Naive B cell (primary cell): ENCODE results near the gene SLC12A7. TPM values are rescaled to one million over a fixed set of nuclear protein-coding genes. Genes with fewer than 3 reads are reported as not detected.

ENCODE experiments used
- ATAC-seq, 2 donors: fragments of 150-1000 bp; cut with Tn5 transposase; 2 replicates each; pipeline ENCODE4 v1.10.0; 2021; ENCODE audit warnings: low read depth in 2 of 2, mild to moderate bottlenecking in 2 of 2, moderate library complexity in 2 of 2
- DNase-seq: peaks from one replicate; pipeline ENCODE4 v3.0.0; 2022
- H3K27ac Mint-ChIP-seq, 6 donors: one replicate each; pipeline ENCODE4 v1.8.0; 2020 to 2022; ENCODE audit warnings: mild to moderate bottlenecking in 6 of 6, mixed read lengths in 6 of 6, moderate library complexity in 5 of 6, inconsistent platforms in 2 of 6
- H3K27me3 Mint-ChIP-seq, 3 donors: one replicate each; pipeline ENCODE4 v1.8.0; 2021 to 2022; ENCODE audit warnings: mixed read lengths in 3 of 3, mild to moderate bottlenecking in 1 of 3
- H3K36me3 Mint-ChIP-seq, 2 donors: one replicate each; pipeline ENCODE4 v1.8.0; 2020 to 2022; ENCODE audit warnings: mixed read lengths in 2 of 2, inconsistent platforms in 1 of 2, mild to moderate bottlenecking in 1 of 2
- H3K4me1 Mint-ChIP-seq, 3 donors: one replicate each; pipeline ENCODE4 v1.8.0; 2020 to 2022; ENCODE audit warnings: mixed read lengths in 3 of 3, inconsistent platforms in 1 of 3, mild to moderate bottlenecking in 1 of 3, moderate library complexity in 1 of 3
- H3K4me3 Mint-ChIP-seq, 8 donors: one replicate each; pipeline ENCODE4 v1.8.0; 2020 to 2022; ENCODE audit warnings: mild to moderate bottlenecking in 8 of 8, mixed read lengths in 8 of 8, moderate library complexity in 8 of 8, inconsistent platforms in 2 of 8
- H3K9me3 Mint-ChIP-seq, 7 donors: one replicate each; pipeline ENCODE4 v1.8.0; 2020 to 2022; ENCODE audit warnings: mixed read lengths in 7 of 7, mild to moderate bottlenecking in 5 of 7, inconsistent platforms in 2 of 7, moderate library complexity in 1 of 7
- polyA plus RNA-seq, 6 donors: library from polyadenylated mRNA; unstranded; fragments of 300-500 nt; fragmentation: Illumina TruSeq; gene quantifications; one replicate each; pipeline ENCODE4 v1.2.3, GENCODE V29; 2021; ENCODE audit warnings: low read depth in 6 of 6

The SLC12A7 gene
- polyA plus RNA-seq, 6 donors from 2014 or later, result 1.9 to 15.6 (median 5.8) TPM

DNA sequence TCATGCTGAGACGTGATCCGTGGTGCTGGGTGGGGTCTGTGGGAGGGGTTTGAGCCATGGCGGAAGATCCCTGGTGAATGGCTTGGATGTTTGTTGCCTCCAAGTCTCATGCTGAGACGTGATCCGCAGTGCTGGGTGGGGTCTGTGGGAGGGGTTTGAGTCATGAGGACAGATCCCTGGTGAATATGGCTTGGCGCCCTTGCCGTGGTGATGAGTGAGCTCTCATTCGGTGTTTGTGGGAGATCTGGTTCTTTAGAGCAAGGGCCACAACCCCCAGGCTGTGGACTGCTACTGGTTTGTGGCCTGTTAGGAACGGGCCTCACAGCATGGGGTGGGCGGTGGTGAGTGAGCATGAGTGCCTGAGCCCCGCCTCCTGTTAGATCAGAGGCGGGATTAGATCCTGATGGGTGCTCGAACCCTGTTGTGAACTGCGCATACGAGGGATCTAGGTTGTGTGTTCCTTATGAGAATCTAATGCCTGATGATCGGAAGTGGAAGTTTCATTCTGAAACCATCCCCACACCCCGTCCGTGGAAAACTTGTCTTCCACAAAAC lies 72.1 kb downstream of the SLC12A7 start:
- no peak overlapping the region for H3K4me3 Mint-ChIP-seq
- peaks cover 0 to 44% (median 0%) of the 10 kb centered on the region in 7 donors for H3K9me3 Mint-ChIP-seq
- H3K27ac Mint-ChIP-seq, result no peak overlapping the region
- H3K4me1 Mint-ChIP-seq, result peaks cover 0 to 35% (median 5%) of the 10 kb centered on the region in 3 donors
- no peak for DNase-seq
- H3K27me3 Mint-ChIP-seq, result peaks cover 4 to 46% (median 22%) of the 10 kb centered on the region in 3 donors
- ATAC-seq, result no peak
- H3K36me3 Mint-ChIP-seq, result peaks cover 0 to 11% of the 10 kb centered on the region in 2 donors

DNA sequence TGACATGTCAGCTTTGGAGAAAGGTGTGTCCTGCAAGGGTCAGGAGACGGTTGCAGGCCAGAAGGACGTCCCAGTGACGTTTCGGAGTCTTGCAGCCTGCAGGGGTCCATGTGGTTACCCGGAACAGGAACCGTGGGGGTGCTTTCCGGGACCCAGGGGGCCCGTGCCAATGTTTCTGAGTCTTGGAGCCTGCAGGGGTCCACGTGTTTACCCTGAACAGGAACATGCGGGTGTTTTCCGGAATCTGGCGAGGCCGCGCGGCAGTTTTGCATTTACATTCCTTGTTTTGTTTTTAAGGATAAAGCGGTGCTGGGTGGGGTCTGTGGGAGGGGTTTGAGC lies 72.7 kb downstream of the SLC12A7 start:
- Mint-ChIP-seq H3K9me3 (peaks cover 0 to 39% (median 0%) of the 10 kb centered on the region in 7 donors), H3K36me3 (peaks cover 0 to 8% of the 10 kb centered on the region in 2 donors), H3K27ac (no peak overlapping the region), H3K4me1 (peaks cover 0 to 36% (median 5%) of the 10 kb centered on the region in 3 donors), H3K4me3 (no peak overlapping the region), H3K27me3 (peaks cover 4 to 50% (median 24%) of the 10 kb centered on the region in 3 donors)
- DNase-seq, result no peak
- no peak for ATAC-seq

DNA sequence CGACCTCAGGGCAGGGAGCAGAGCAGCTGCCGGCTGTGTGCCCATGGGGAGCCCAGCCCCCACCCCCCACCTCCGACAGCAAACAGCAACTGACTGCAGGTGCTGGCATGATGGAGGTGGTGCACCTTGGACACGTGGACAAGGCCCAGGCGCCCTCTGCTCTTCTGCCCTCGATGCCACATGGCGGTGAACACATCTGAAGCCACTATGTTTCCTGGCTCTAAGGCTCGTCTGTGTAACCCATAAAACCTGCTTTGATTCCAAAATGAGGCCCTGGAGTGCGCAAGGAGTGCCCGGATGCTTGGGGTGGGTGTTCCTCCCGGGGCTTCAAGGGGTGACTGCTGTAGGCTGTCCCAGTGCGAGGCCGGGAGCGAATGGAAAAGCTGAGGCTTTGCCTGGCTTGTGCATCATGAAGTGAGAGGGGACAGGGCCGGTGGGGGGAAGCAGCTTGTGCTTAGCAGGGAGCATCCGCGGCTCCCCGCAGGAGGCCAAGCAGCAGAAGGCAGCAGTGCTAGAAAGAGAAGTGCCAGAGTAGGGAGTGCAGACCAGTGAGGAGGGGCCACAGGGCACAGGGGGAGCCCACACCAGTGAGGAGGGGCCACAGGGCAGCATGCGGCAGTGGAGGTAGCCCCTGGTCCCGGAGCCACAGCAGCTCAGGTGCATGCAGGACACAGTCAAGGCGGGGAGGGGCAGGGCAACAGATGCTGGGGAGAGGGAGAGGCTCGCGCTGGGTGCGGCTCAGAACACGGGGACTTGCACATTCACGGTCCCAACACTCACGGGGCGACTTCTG lies 73.2 kb downstream of the SLC12A7 start:
- Mint-ChIP-seq H3K27ac (peak overlapping the region in 1 of 6 donors; percentile 57), H3K27me3 (peaks cover 4 to 46% (median 24%) of the 10 kb centered on the region in 3 donors), H3K4me3 (no peak overlapping the region), H3K4me1 (peaks cover 0 to 34% (median 5%) of the 10 kb centered on the region in 3 donors), H3K36me3 (peaks cover 0 to 8% of the 10 kb centered on the region in 2 donors), H3K9me3 (peaks cover 0 to 33% (median 0%) of the 10 kb centered on the region in 7 donors)
- DNase-seq (no peak), ATAC-seq (no peak)

DNA sequence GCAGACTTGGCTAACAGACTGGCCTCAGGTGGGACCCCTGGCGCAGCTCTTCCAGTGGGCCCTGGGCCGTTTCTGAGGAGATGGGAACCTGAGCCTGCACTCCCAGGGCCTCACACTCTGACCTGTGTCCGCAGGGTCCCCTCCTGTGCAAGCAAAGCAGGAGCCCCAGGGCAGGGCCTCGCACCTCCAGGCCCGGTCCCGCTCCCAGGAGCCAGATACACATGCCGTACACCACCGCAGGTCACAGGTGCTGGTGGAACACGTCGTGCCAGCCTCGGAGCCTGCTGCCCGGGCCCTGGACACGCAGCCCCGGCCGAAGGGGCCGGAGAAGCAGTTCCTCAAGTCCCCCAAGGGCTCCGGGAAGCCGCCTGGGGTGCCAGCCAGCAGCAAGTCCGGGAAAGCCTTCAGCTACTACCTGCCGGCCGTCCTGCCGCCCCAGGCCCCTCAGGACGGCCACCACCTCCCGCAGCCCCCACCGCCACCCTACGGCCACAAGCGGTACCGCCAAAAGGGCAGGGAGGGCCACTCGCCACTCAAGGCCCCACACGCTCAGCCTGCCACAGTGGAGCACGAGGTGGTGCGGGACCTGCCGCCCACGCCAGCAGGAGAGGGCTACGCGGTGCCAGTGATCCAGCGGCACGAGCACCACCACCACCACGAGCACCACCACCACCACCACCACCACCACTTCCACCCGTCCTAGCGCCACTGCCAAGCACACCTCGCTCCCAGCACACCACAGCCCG lies 74.0 kb downstream of the SLC12A7 start:
- Mint-ChIP-seq H3K4me3 (no peak overlapping the region), H3K36me3 (peaks cover 0 to 7% of the 10 kb centered on the region in 2 donors), H3K27me3 (peaks cover 4 to 38% (median 24%) of the 10 kb centered on the region in 3 donors), H3K9me3 (peaks cover 0 to 25% (median 0%) of the 10 kb centered on the region in 7 donors), H3K27ac (no peak overlapping the region), H3K4me1 (peaks cover 0 to 26% (median 5%) of the 10 kb centered on the region in 3 donors)
- ATAC-seq (no peak), DNase-seq (no peak)

DNA sequence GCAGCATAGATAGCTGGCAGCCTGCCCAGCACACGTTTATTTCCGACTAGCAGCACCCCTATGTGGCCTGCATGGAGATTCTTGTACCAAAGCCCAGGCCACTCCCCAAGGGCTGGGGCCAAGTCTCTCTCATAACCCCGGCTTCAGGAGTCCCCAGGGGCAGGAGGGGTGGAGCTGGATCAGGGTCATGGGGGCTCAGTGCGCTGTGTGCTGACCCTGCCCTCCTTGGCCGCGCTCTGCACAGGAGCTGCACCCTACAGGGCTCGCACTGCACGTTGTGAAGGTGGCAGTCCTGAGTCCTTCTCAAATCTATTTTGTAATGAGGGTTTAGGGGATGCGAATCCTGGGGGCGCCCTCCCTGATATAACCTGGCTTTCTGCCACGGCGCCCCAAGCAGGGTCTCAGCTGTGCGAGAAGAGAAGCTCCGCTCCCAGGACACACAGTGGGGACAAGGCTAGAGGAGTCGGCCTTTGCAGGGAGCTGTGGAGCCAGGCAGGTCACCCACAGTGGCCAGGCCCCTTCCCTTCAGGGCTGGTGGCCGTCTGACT lies 74.7 kb downstream of the SLC12A7 start:
- peaks cover 0 to 19% (median 0%) of the 10 kb centered on the region in 7 donors for H3K9me3 Mint-ChIP-seq
- ATAC-seq, result no peak
- H3K27me3 Mint-ChIP-seq, result peaks cover 4 to 32% (median 24%) of the 10 kb centered on the region in 3 donors
- DNase-seq, result no peak
- peaks cover 0 to 20% (median 5%) of the 10 kb centered on the region in 3 donors for H3K4me1 Mint-ChIP-seq
- H3K27ac Mint-ChIP-seq, result no peak overlapping the region
- peaks cover 0 to under 1% of the 10 kb centered on the region in 2 donors for H3K36me3 Mint-ChIP-seq
- no peak overlapping the region for H3K4me3 Mint-ChIP-seq

DNA sequence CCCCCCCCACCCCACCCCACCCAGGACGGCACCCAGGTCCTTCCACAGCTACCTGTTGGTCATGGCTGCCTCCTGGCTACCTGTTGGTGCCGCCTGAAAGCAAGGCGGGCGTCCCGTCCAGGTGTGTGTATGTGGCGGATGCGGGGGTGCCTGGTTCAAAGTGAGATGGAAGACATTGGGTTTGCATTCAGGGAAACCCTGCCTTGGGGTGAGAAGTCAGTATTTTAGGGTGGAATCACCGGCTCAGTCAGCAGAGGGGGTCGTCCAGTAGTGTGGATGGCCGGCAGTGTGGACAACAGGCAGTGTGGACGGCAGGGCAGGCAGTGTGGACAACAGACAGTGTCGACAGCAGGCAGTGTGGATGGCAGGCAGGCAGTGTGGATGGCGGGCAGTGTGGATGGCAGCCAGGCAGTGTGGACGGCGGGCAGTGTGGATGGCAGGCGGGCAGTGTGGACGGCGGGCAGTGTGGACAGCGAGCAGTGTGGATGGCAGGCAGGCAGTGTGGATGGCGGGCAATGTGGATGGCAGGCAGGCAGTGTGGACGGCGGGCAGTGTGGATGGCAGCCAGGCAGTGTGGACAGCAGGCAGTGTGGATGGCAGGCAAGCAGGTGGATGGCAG lies 75.2 kb downstream of the SLC12A7 start:
- Mint-ChIP-seq H3K27me3 (peaks cover 4 to 26% (median 24%) of the 10 kb centered on the region in 3 donors), H3K9me3 (peaks cover 0 to 13% (median 0%) of the 10 kb centered on the region in 7 donors), H3K36me3 (no peaks in the 10 kb centered on the region), H3K4me1 (peaks cover 0 to 14% (median 5%) of the 10 kb centered on the region in 3 donors), H3K27ac (no peak overlapping the region), H3K4me3 (no peak overlapping the region)
- DNase-seq, result no peak
- no peak for ATAC-seq

DNA sequence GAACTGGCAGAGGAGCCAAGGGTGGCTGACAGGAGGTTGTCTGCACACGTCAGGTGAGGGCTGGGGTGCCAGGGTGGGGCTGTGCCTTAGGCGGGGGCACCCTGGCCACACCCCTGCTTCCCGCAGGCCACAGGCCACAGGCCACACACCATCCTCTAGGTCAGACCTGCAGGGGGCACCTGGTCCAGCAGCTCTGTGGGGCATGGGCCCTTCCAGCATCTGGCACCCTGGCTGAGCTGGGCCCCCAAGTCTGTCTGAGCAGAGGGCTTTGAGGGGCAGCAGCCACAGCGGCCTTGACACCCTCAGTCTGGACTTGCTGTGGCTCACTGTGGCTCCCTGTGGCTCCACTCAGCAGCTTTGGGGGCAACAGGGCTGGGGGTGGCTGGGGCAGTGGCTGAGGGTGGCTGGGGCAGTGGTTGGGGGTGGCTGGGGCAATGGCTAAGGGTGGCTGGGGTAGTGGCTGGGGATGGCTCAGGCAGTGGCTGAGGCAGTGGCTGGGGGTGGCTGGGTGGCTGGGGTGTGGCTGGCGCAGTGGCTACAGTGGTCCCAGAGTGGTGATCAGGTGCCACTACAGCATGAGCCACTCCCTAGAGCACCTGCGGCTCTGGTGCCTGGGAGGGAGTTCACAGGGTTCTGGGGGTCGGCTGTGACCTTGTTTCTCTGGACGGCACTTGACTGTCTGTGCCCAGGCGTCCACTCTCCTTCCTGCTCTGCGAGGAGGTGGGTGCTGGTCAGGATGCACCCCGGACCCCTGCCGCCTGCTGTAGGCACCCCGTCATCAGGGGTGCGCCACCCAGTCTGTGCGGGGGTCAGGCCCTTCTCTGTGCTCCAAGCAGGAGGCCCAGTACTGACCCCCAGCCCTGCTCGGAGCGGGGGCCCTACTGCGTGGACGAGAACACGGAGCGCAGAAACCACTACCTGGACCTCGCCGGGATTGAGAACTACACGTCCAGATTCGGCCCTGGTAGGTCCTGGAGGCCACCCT lies 76.2 kb downstream of the SLC12A7 start:
- Mint-ChIP-seq H3K27me3 (peaks cover 4 to 18% (median 18%) of the 10 kb centered on the region in 3 donors), H3K27ac (peak overlapping the region in 1 of 6 donors; percentile 63), H3K4me3 (no peak overlapping the region), H3K9me3 (peaks cover 0 to 5% (median 0%) of the 10 kb centered on the region in 7 donors), H3K36me3 (no peaks in the 10 kb centered on the region), H3K4me1 (peaks cover 0 to 6% (median 3%) of the 10 kb centered on the region in 3 donors)
- DNase-seq (no peak), ATAC-seq (no peak)

DNA sequence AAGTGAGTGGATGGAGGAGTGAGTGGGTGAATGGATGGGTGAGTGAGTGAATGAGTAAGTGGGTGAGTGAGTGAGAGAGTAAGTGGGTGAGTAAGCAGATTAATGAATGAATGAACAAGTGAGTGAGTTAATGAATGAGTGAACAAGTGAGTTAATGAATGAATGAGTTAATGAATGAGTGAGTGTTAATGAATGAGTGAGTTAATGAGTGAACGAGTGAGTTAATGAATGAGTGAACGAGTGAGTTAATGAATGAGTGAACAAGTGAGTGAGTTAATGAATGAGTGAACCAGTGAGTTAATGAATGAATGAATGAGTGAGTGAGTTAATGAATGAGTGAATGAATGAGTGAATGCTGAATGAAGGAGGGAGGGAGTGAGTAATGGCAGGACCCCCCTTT lies 76.9 kb downstream of the SLC12A7 start:
- H3K36me3 Mint-ChIP-seq, result no peaks in the 10 kb centered on the region
- H3K4me1 Mint-ChIP-seq, result peaks cover 0 to 6% (median 3%) of the 10 kb centered on the region in 3 donors
- H3K27ac Mint-ChIP-seq, result no peak overlapping the region
- H3K9me3 Mint-ChIP-seq, result peaks cover 0 to 5% (median 0%) of the 10 kb centered on the region in 7 donors
- H3K4me3 Mint-ChIP-seq, result peak overlapping the region in 1 of 8 donors; percentile 56
- ATAC-seq (no peak), DNase-seq (no peak)
- peaks cover 4 to 18% (median 18%) of the 10 kb centered on the region in 3 donors for H3K27me3 Mint-ChIP-seq

DNA sequence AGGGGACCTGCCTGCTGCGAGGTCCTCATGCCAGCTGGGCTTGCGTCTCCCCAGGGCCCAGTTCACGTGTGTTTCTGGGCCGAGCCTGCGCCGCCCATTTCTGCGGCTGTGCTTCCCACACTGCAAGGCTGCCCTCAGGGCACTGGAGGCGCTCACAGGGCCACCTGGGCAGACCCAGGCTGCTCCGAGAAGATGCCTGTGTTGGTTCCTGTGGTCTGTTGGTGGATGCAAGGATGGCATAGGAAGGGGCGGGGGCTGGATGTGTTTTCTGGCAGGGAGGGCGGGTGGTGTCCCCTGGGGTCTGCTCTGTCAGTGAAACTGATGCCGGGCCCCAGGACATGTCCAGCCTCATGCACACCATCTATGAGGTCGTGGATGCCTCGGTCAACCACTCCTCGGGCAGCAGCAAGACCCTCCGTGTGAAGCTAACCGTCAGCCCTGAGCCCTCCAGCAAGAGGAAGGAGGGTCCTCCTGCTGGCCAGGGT lies 77.4 kb downstream of the SLC12A7 start:
- Mint-ChIP-seq H3K36me3 (no peaks in the 10 kb centered on the region), H3K4me3 (no peak overlapping the region), H3K4me1 (peaks cover 0 to 6% (median 3%) of the 10 kb centered on the region in 3 donors), H3K9me3 (peaks cover 0 to 5% (median 0%) of the 10 kb centered on the region in 7 donors), H3K27ac (no peak overlapping the region), H3K27me3 (peaks cover 4 to 18% (median 18%) of the 10 kb centered on the region in 3 donors)
- DNase-seq (no peak), ATAC-seq (no peak)

DNA sequence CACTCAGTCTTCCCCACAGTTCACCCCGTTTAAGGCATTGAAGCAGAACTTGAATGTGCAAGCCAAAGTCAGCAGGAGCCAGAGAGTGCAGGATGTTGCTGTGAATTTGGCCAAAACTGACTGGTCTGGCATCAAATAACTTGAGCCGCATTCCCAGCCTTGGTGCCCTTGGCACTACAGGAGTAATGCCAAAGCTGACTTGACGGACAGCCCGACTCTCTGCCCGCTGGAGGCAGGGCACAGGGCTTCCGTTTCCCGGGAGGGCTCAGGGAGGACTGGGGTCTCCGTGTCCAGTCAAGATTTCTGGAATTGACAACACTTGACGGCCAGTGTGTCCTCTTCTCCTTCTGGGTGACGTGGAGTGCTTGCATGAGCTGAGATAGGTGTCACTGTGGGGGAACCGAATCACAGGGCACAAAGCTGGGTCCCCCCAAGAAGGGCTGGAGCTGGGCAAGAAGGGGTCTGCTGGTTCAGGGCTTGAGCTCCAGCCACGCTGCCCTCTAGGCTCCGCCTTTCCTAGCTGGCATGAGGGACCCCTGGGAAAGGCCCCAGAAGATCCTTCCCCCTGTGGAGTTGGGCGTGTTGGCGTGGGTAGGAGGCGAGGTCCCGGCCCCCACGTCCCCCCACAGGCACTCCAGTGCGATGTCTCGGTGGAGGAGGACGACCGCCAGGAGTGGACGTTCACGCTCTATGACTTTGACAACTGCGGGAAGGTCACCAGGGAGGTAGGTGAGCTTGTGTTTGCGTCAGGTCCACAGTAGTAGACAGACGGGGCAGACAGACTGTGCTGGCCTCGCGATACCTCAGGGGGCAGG lies 78.0 kb downstream of the SLC12A7 start:
- H3K27ac Mint-ChIP-seq, result no peak overlapping the region
- ATAC-seq (no peak), DNase-seq (no peak)
- peak overlapping the region in 1 of 8 donors; percentile 9 for H3K4me3 Mint-ChIP-seq
- peaks cover 0 to 5% (median 0%) of the 10 kb centered on the region in 7 donors for H3K9me3 Mint-ChIP-seq
- H3K27me3 Mint-ChIP-seq, result peaks cover 4 to 18% (median 18%) of the 10 kb centered on the region in 3 donors
- peaks cover 0 to 6% (median 3%) of the 10 kb centered on the region in 3 donors for H3K4me1 Mint-ChIP-seq
- H3K36me3 Mint-ChIP-seq, result no peaks in the 10 kb centered on the region

DNA sequence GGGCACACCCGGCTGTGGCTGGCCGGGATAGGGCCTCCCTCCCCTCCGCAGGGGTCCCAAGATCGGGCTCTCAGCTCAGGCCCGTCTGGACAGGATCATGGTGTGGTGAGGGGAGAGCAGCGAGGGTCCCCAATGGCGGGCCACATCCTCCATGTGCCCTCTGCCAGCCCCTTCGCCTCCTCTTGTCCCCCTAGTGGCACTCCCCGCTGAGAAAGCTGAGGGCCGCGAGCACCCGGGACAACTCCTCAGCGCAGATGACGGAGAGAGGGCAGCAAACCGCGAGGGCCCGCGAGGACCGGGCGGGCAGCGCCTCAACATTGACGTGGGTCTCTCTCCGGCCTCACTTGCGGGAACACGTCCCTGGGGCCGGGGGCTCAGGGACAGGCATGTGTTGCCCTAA lies 78.7 kb downstream of the SLC12A7 start:
- H3K4me1 Mint-ChIP-seq, result peaks cover 0 to 6% (median 3%) of the 10 kb centered on the region in 3 donors
- no peaks in the 10 kb centered on the region for H3K36me3 Mint-ChIP-seq
- ATAC-seq (no peak), DNase-seq (no peak)
- no peak overlapping the region for H3K27ac Mint-ChIP-seq
- H3K4me3 Mint-ChIP-seq, result no peak overlapping the region
- H3K27me3 Mint-ChIP-seq, result peaks cover 4 to 20% (median 18%) of the 10 kb centered on the region in 3 donors
- peaks cover 0 to 5% (median 0%) of the 10 kb centered on the region in 7 donors for H3K9me3 Mint-ChIP-seq
